Liver (tissue), 9 donors: ENCODE results near the gene TAF8. TPM values are rescaled to one million over a fixed set of nuclear protein-coding genes. Genes with fewer than 3 reads are reported as not detected.

Experiments used
- DNase-seq: peaks from one replicate; pipeline ENCODE4 v3.0.0-alpha.2; 2017; ENCODE audit warnings: low spot score
- H3K27ac ChIP-seq, 2 donors: one replicate each; pipeline ENCODE4 v1.7.0; 2013; ENCODE audit warnings: inconsistent platforms in 2 of 2, low read length in 2 of 2, control low read depth in 1 of 2, low read depth in 1 of 2, mild to moderate bottlenecking in 1 of 2
- H3K27me3 ChIP-seq, 4 donors: one replicate each; pipeline versions ENCODE4 v1.6.1 to v1.7.0; 2013; ENCODE audit warnings: low read length in 3 of 4, inconsistent platforms in 1 of 4, mild to moderate bottlenecking in 1 of 4, moderate library complexity in 1 of 4; ENCODE audit not compliant: control insufficient read depth in 4 of 4, insufficient read depth in 4 of 4
- H3K36me3 ChIP-seq, 4 donors: one replicate each; pipeline versions ENCODE4 v1.6.1 to v1.7.0; 2013; ENCODE audit warnings: low read length in 3 of 4, mild to moderate bottlenecking in 3 of 4, low read depth in 1 of 4, moderate library complexity in 1 of 4; ENCODE audit not compliant: control insufficient read depth in 4 of 4, insufficient read depth in 3 of 4
- H3K4me1 ChIP-seq, 4 donors: one replicate each; pipeline versions ENCODE4 v1.6.1 to v1.7.0; 2013; ENCODE audit warnings: low read length in 3 of 4, mild to moderate bottlenecking in 3 of 4, moderate library complexity in 1 of 4; ENCODE audit not compliant: control insufficient read depth in 4 of 4, insufficient read depth in 4 of 4
- H3K4me3 ChIP-seq, 3 donors: one replicate each; pipeline versions ENCODE4 v1.6.1 to v1.7.0; 2013; ENCODE audit warnings: low read length in 3 of 3, control low read depth in 1 of 3, low read depth in 1 of 3, mild to moderate bottlenecking in 1 of 3
- H3K9ac ChIP-seq, 2 donors: one replicate each; pipeline ENCODE4 v1.7.0; 2013; ENCODE audit warnings: low read length in 2 of 2, mild to moderate bottlenecking in 2 of 2, moderate library complexity in 2 of 2, control low read depth in 1 of 2, low read depth in 1 of 2
- H3K9me3 ChIP-seq, 4 donors: one replicate each; pipeline versions ENCODE4 v1.6.1 to v1.7.0; 2013; ENCODE audit warnings: low read length in 3 of 4; ENCODE audit not compliant: control insufficient read depth in 4 of 4
- EGR1 ChIP-seq, 2 donors: IDR thresholded peaks; 2 replicates each; pipeline ENCODE4 v1.6.1; 2016 to 2018; ENCODE audit warnings: antibody characterized with exemption in 2 of 2, low read depth in 2 of 2
- FOXA1 ChIP-seq: IDR thresholded peaks from 2 replicates; pipeline ENCODE4 v1.6.1; 2016; ENCODE audit warnings: antibody characterized with exemption
- GABPA ChIP-seq, 2 donors: IDR thresholded peaks in 1 of 2; conservative IDR thresholded peaks in 1 of 2; 2 replicates each; pipeline ENCODE4 v1.6.1; 2016; ENCODE audit warnings: antibody characterized with exemption in 2 of 2, mild to moderate bottlenecking in 1 of 2, moderate library complexity in 1 of 2
- HNF4A ChIP-seq, 2 donors: conservative IDR thresholded peaks; 2 replicates each; pipeline ENCODE4 v1.6.1; 2016; ENCODE audit warnings: antibody characterized with exemption in 2 of 2, mild to moderate bottlenecking in 2 of 2
- HNF4G ChIP-seq: IDR thresholded peaks from 2 replicates; pipeline ENCODE4 v1.6.1; 2016; ENCODE audit warnings: antibody characterized with exemption
- JUND ChIP-seq, 2 donors: IDR thresholded peaks; 2 replicates each; pipeline ENCODE4 v1.6.1; 2016; ENCODE audit warnings: antibody characterized with exemption in 2 of 2
- NR2F2 ChIP-seq: IDR thresholded peaks from 2 replicates; pipeline ENCODE4 v1.6.1; 2016; ENCODE audit warnings: antibody characterized with exemption
- RAD21 ChIP-seq, 2 donors: IDR thresholded peaks; 2 replicates each; pipeline ENCODE4 v1.6.1; 2016; ENCODE audit warnings: antibody characterized with exemption in 2 of 2, mild to moderate bottlenecking in 2 of 2
- RXRA ChIP-seq, 2 donors: IDR thresholded peaks; 2 replicates each; pipeline ENCODE4 v1.6.1; 2017 to 2018; ENCODE audit warnings: antibody characterized with exemption in 2 of 2, mild to moderate bottlenecking in 1 of 2
- SP1 ChIP-seq: IDR thresholded peaks from 2 replicates; pipeline ENCODE4 v1.6.1; 2018; ENCODE audit warnings: antibody characterized with exemption, mild to moderate bottlenecking
- YY1 ChIP-seq: IDR thresholded peaks from 2 replicates; pipeline ENCODE4 v1.6.1; 2016; ENCODE audit warnings: antibody characterized with exemption, mild to moderate bottlenecking
- WGBS: extraction: QIAGEN DNeasy Blood & Tissue Kit; methylation state at CpG from one replicate; pipeline ENCODE4 v1.1.7; 2013; 5-methylcytosine and 5-hydroxymethylcytosine counted together
- polyA plus RNA-seq, 2 donors: library from polyadenylated mRNA; stranded (reverse) in 1 of 2; unstranded in 1 of 2; fragments of 200-250 nt in 1 of 2; fragments of >200 nt in 1 of 2; fragmentation: Nextera tagmentation in 1 of 2; extraction: Ambion mirVana in 1 of 2; gene quantifications; one replicate each; pipeline versions ENCODE4 v1.2.1 to v1.2.3, GENCODE V29; 2013 to 2015
- total RNA-seq, 2 donors: library from RNA; depleted of rRNA; stranded (reverse); fragments of >200 nt; gene quantifications; one replicate each; pipeline ENCODE4 v1.2.3, GENCODE V29; 2014
- TF ChIP-seq, protein P1 (sequence below): fragments of 150-350 bp; IDR thresholded peaks from 2 replicates; pipeline ENCODE4 v1.5.1; 2017; ENCODE audit warnings: improper control_type of control experiment, low read depth, low read length; ENCODE audit not compliant: missing input control
- TF ChIP-seq, protein P2 (sequence below): IDR thresholded peaks from 2 replicates; pipeline ENCODE4 v1.6.1; 2016; ENCODE audit warnings: antibody characterized with exemption
- TF ChIP-seq, protein P3 (sequence below): IDR thresholded peaks from 2 replicates; pipeline ENCODE4 v1.6.1; 2016; ENCODE audit warnings: antibody characterized with exemption, mild to moderate bottlenecking
- TF ChIP-seq, protein P4 (sequence below): IDR thresholded peaks from 2 replicates; pipeline ENCODE4 v1.6.1; 2016; ENCODE audit warnings: antibody characterized with exemption
- donor health status: healthy.
- donor health status: healthy.
- donor health status: healthy.
- donor health status: healthy.
- donor health status: healthy.

TAF8 gene
- total and polyA plus RNA-seq, 4 donors = 3.9 to 11.3 (median 7.4) TPM

DNA sequence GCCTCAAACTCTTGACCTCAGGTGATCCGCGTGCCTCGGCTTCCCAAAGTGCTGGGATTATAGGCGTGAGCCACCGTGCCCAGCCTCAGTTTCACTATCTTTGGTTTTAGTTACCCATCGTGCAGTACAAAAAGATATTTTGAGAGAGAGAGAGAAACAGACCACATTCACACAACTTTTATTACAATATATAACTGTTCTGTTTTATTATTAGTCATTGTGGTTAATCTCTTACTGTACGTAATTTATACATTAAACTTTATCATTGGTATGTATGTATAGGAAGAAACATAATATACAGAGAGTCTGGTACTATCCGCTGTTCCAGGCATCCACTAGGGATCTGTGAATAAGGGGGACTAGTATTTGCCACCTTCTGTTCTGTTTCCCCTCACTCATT lies 29.4 kb upstream of the TAF8 start:
- Histone ChIP-seq H3K4me1 (no peaks in the 10 kb centered on the region), H3K9me3 (no peaks in the 10 kb centered on the region), H3K27ac (no peak overlapping the region), H3K36me3 (no peaks in the 10 kb centered on the region), H3K4me3 (no peak overlapping the region), H3K27me3 (no peaks in the 10 kb centered on the region), H3K9ac (no peak overlapping the region)
- DNase-seq = no peak
- WGBS = 92% methylated on average over 8 of the region's 8 CpGs
- TF ChIP-seq HNF4G (no peak), HNF4A (conservative IDR thresholded peaks at IDR 0.05) (no peak)
- TF ChIP-seq, protein P1, sequence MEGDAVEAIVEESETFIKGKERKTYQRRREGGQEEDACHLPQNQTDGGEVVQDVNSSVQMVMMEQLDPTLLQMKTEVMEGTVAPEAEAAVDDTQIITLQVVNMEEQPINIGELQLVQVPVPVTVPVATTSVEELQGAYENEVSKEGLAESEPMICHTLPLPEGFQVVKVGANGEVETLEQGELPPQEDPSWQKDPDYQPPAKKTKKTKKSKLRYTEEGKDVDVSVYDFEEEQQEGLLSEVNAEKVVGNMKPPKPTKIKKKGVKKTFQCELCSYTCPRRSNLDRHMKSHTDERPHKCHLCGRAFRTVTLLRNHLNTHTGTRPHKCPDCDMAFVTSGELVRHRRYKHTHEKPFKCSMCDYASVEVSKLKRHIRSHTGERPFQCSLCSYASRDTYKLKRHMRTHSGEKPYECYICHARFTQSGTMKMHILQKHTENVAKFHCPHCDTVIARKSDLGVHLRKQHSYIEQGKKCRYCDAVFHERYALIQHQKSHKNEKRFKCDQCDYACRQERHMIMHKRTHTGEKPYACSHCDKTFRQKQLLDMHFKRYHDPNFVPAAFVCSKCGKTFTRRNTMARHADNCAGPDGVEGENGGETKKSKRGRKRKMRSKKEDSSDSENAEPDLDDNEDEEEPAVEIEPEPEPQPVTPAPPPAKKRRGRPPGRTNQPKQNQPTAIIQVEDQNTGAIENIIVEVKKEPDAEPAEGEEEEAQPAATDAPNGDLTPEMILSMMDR = no peak

DNA sequence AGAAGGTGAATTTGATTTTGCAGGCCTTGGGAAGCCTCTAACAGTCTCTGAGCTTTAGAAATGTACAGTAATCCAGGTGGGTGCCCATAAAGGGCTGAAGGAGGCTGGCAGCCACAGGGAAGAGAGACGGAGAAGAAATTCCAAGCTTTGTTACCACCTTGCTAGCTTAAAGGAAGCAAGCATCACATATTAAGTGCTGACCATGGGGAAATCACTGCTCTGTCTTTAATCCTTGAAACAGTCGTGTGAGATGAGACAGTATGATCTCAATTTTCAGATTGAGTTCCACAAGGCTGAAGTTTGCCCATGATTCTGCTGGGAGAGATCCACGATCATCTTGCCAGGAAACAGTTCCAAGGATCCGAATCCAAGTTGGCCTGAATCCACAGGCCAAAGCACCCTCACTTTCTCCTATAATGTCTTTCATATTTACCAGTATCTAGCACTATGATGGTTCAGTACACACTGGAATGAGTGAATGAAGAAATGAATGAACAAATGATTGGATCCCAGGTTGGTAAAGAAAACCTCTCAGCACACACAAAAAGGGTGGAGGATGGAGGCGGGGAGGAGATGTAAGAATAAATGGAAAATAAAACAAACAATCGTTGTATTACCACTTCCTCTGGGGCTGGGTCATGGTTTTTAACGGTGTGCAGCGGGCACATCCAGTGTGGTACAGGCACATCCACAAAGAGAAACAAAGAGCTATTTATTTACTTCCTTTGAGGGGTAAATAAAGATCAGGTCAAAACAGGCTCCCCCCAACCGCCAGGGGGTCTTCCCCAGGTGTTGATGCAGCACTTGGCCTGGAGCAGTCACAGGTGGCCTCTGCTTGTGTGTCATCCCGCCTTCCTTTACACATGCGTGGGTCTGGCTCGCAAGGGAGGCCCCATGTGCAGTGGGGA lies 28.2 kb upstream of the TAF8 start:
- no peaks in the 10 kb centered on the region for H3K9me3 ChIP-seq
- no peak overlapping the region for H3K27ac ChIP-seq
- H3K4me1 ChIP-seq = no peaks in the 10 kb centered on the region
- WGBS = 71% methylated on average over 12 of the region's 12 CpGs
- no peaks in the 10 kb centered on the region for H3K27me3 ChIP-seq
- H3K4me3 ChIP-seq = no peak overlapping the region
- no peak for DNase-seq
- H3K9ac ChIP-seq = no peak overlapping the region
- TF ChIP-seq YY1 (no peak), JUND (IDR thresholded peaks at IDR 0.05) (no peak), GABPA (IDR thresholded peaks at IDR 0.05 in 1 of 2, conservative IDR thresholded peaks at IDR 0.05 in 1 of 2) (no peak), EGR1 (IDR thresholded peaks at IDR 0.05; ENCODE audit: low read depth in 2 of 2) (no peak), NR2F2 (no peak), RXRA (IDR thresholded peaks at IDR 0.05) (no peak), FOXA1 (no peak), HNF4G (no peak), RAD21 (IDR thresholded peaks at IDR 0.05) (no peak), HNF4A (conservative IDR thresholded peaks at IDR 0.05) (no peak), SP1 (no peak)
- TF ChIP-seq, protein P1 = no peak
- TF ChIP-seq, protein P2, sequence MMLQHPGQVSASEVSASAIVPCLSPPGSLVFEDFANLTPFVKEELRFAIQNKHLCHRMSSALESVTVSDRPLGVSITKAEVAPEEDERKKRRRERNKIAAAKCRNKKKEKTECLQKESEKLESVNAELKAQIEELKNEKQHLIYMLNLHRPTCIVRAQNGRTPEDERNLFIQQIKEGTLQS = no peak
- TF ChIP-seq, protein P3, sequence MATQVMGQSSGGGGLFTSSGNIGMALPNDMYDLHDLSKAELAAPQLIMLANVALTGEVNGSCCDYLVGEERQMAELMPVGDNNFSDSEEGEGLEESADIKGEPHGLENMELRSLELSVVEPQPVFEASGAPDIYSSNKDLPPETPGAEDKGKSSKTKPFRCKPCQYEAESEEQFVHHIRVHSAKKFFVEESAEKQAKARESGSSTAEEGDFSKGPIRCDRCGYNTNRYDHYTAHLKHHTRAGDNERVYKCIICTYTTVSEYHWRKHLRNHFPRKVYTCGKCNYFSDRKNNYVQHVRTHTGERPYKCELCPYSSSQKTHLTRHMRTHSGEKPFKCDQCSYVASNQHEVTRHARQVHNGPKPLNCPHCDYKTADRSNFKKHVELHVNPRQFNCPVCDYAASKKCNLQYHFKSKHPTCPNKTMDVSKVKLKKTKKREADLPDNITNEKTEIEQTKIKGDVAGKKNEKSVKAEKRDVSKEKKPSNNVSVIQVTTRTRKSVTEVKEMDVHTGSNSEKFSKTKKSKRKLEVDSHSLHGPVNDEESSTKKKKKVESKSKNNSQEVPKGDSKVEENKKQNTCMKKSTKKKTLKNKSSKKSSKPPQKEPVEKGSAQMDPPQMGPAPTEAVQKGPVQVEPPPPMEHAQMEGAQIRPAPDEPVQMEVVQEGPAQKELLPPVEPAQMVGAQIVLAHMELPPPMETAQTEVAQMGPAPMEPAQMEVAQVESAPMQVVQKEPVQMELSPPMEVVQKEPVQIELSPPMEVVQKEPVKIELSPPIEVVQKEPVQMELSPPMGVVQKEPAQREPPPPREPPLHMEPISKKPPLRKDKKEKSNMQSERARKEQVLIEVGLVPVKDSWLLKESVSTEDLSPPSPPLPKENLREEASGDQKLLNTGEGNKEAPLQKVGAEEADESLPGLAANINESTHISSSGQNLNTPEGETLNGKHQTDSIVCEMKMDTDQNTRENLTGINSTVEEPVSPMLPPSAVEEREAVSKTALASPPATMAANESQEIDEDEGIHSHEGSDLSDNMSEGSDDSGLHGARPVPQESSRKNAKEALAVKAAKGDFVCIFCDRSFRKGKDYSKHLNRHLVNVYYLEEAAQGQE = no peak
- TF ChIP-seq, protein P4, sequence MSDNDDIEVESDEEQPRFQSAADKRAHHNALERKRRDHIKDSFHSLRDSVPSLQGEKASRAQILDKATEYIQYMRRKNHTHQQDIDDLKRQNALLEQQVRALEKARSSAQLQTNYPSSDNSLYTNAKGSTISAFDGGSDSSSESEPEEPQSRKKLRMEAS = no peak
- H3K36me3 ChIP-seq = no peaks in the 10 kb centered on the region
